Karpas-422 (cell line): ENCODE results near the gene RNU6-1. TPM values are rescaled to one million over a fixed set of nuclear protein-coding genes. Genes with fewer than 3 reads are reported as not detected.

Experiments
- DNase-seq: peaks from one replicate; pipeline ENCODE4 v3.0.0-alpha.2; 2015
- H2AFZ ChIP-seq: fragments of 200-600 bp; sonication (generic); 2 replicates; pipeline ENCODE4 v1.6.1; 2014; ENCODE audit warnings: antibody characterized with exemption, low read length, mixed read lengths
- H3K27ac ChIP-seq: fragments of 200-600 bp; sonication (generic); 2 replicates; pipeline ENCODE4 v1.5.1; 2014; ENCODE audit warnings: mild to moderate bottlenecking, low read length, moderate library complexity
- H3K27me3 ChIP-seq: fragments of 200-600 bp; sonication (generic); 2 replicates; pipeline ENCODE4 v1.6.1; 2014; ENCODE audit warnings: low read length, mixed read lengths
- H3K36me3 ChIP-seq: fragments of 200-600 bp; sonication (generic); 2 replicates; pipeline ENCODE4 v1.6.1; 2014; ENCODE audit warnings: low read length, mixed read lengths; ENCODE audit not compliant: insufficient read depth
- H3K4me1 ChIP-seq: fragments of 200-600 bp; sonication (generic); 2 replicates; pipeline ENCODE4 v1.6.1; 2014; ENCODE audit warnings: mild to moderate bottlenecking, low read length, mixed read lengths
- H3K4me2 ChIP-seq: fragments of 200-600 bp; sonication (generic); 2 replicates; pipeline ENCODE4 v1.6.1; 2014; ENCODE audit warnings: low read length, low read depth, mild to moderate bottlenecking; ENCODE audit not compliant: poor library complexity, severe bottlenecking
- H3K4me3 ChIP-seq: fragments of 200-600 bp; sonication (generic); 2 replicates; pipeline ENCODE4 v1.5.1; 2014; ENCODE audit warnings: mild to moderate bottlenecking, antibody characterized with exemption, low read length, mixed read lengths
- H3K79me2 ChIP-seq: fragments of 200-600 bp; sonication (generic); 2 replicates; pipeline ENCODE4 v1.6.1; 2014; ENCODE audit warnings: mild to moderate bottlenecking, low read length, mixed read lengths
- H3K9ac ChIP-seq: fragments of 200-600 bp; sonication (generic); 2 replicates; pipeline ENCODE4 v1.6.0; 2014; ENCODE audit warnings: low read length
- H3K9me2 ChIP-seq: fragments of 200-600 bp; sonication (generic), shearing (Covaris generic); replicated peaks from 2 replicates; pipeline ENCODE4 v1.6.0; 2014; ENCODE audit warnings: mild to moderate bottlenecking, low read length, moderate library complexity; ENCODE audit not compliant: insufficient read depth
- H3K9me3 ChIP-seq: fragments of 300-700, 200-600 bp; sonication (generic); 2 replicates; pipeline ENCODE4 v1.6.1; 2014; ENCODE audit warnings: low read length, mixed read lengths
- H4K20me1 ChIP-seq: fragments of 200-600 bp; sonication (generic); 2 replicates; pipeline ENCODE4 v1.6.1; 2014; ENCODE audit warnings: mild to moderate bottlenecking, antibody characterized with exemption, low read length, low read depth; ENCODE audit not compliant: insufficient read depth
- total RNA-seq: library from RNA; depleted of rRNA; stranded (reverse); fragments of >200 nt; shearing (Covaris generic); gene quantifications from 2 replicates; pipeline ENCODE4 v1.2.3, GENCODE V29; 2014; ENCODE audit warnings: low replicate concordance

Gene RNU6-1
- total RNA-seq, 1 experiment from 2014 or later, result not detected

- Histone ChIP-seq H4K20me1 (no peaks in the 10 kb centered on the region), H3K9ac (peak overlapping the region; percentile 35; the same call in 1 of the 2 replicates), H3K4me1 (peaks cover 53% of the 10 kb centered on the region), H3K27ac (no peak overlapping the region), H3K36me3 (no peaks in the 10 kb centered on the region), H3K9me3 (no peaks in the 10 kb centered on the region), H2AFZ (no peak overlapping the region), H3K4me3 (peak overlapping the region; percentile 56; the same call in 1 of the 2 replicates), H3K4me2 (peak overlapping the region; percentile 72), H3K79me2 (no peaks in the 10 kb centered on the region), H3K27me3 (no peaks in the 10 kb centered on the region), H3K9me2 (no peaks in the 10 kb centered on the region)
- no peak for DNase-seq
Observed at GRCh38 chr15:67834581-67835296, 5.1 kb downstream of the RNU6-1 start.

- Histone ChIP-seq H2AFZ (no peak overlapping the region), H3K9ac (peak overlapping the region; percentile 23; the same call in 1 of the 2 replicates), H4K20me1 (no peaks in the 10 kb centered on the region), H3K9me2 (no peaks in the 10 kb centered on the region), H3K79me2 (no peaks in the 10 kb centered on the region), H3K27ac (no peak overlapping the region), H3K4me2 (peak overlapping the region; percentile 72), H3K9me3 (no peaks in the 10 kb centered on the region), H3K4me1 (peaks cover 47% of the 10 kb centered on the region), H3K27me3 (no peaks in the 10 kb centered on the region), H3K4me3 (peak overlapping the region; percentile 56), H3K36me3 (no peaks in the 10 kb centered on the region)
- DNase-seq, result peak; percentile 78
Observed at GRCh38 chr15:67833710-67834511, 5.9 kb downstream of the RNU6-1 start.

GRCh38 chr15:67832897-67833709 is 6.7 kb downstream of the RNU6-1 start:
- H3K27me3 ChIP-seq, result no peaks in the 10 kb centered on the region
- no peak overlapping the region for H3K9ac ChIP-seq
- H3K9me2 ChIP-seq, result no peaks in the 10 kb centered on the region
- DNase-seq, result no peak
- no peaks in the 10 kb centered on the region for H3K9me3 ChIP-seq
- H4K20me1 ChIP-seq, result no peaks in the 10 kb centered on the region
- no peak overlapping the region for H3K27ac ChIP-seq
- no peaks in the 10 kb centered on the region for H3K36me3 ChIP-seq
- no peak overlapping the region for H3K4me3 ChIP-seq
- H3K4me1 ChIP-seq, result peaks cover 40% of the 10 kb centered on the region
- H3K4me2 ChIP-seq, result no peak overlapping the region
- no peak overlapping the region for H2AFZ ChIP-seq
- H3K79me2 ChIP-seq, result no peaks in the 10 kb centered on the region

GRCh38 chr15:67832031-67832551 is 7.8 kb downstream of the RNU6-1 start:
- Histone ChIP-seq H4K20me1 (no peaks in the 10 kb centered on the region), H3K9ac (no peak overlapping the region), H3K9me2 (no peaks in the 10 kb centered on the region), H3K27ac (no peak overlapping the region), H3K36me3 (no peaks in the 10 kb centered on the region), H3K4me1 (peaks cover 29% of the 10 kb centered on the region), H3K9me3 (no peaks in the 10 kb centered on the region), H3K4me3 (no peak overlapping the region), H3K4me2 (no peak overlapping the region), H3K79me2 (no peaks in the 10 kb centered on the region), H2AFZ (no peak overlapping the region), H3K27me3 (no peaks in the 10 kb centered on the region)
- peak; percentile 54 for DNase-seq

- Histone ChIP-seq H3K36me3 (no peaks in the 10 kb centered on the region), H3K4me1 (peaks cover 26% of the 10 kb centered on the region), H3K27me3 (no peaks in the 10 kb centered on the region), H3K9me3 (no peaks in the 10 kb centered on the region), H3K79me2 (no peaks in the 10 kb centered on the region), H3K4me2 (no peak overlapping the region), H3K4me3 (no peak overlapping the region), H2AFZ (no peak overlapping the region), H3K9ac (no peak overlapping the region), H4K20me1 (no peaks in the 10 kb centered on the region), H3K27ac (no peak overlapping the region), H3K9me2 (no peaks in the 10 kb centered on the region)
- DNase-seq, result no peak
Observed at GRCh38 chr15:67831363-67831762, 8.5 kb downstream of the RNU6-1 start.

- no peaks in the 10 kb centered on the region for H3K27me3 ChIP-seq
Observed at GRCh38 chr15:67829647-67830504, 10.0 kb downstream of the RNU6-1 start.

GRCh38 chr15:67828969-67829646 is 10.7 kb downstream of the RNU6-1 start:
- no peak overlapping the region for H3K27ac ChIP-seq
- H3K79me2 ChIP-seq, result no peaks in the 10 kb centered on the region
- H3K27me3 ChIP-seq, result no peaks in the 10 kb centered on the region
- H4K20me1 ChIP-seq, result no peaks in the 10 kb centered on the region
- no peak overlapping the region for H3K4me3 ChIP-seq
- H3K9me3 ChIP-seq, result no peaks in the 10 kb centered on the region
- no peaks in the 10 kb centered on the region for H3K9me2 ChIP-seq
- H3K4me2 ChIP-seq, result no peak overlapping the region
- H3K9ac ChIP-seq, result no peak overlapping the region
- no peaks in the 10 kb centered on the region for H3K36me3 ChIP-seq
- peaks cover 6% of the 10 kb centered on the region for H3K4me1 ChIP-seq
- DNase-seq, result no peak
- no peak overlapping the region for H2AFZ ChIP-seq

More at GRCh38 chr15:67829647-67830504, 10.0 kb downstream of the RNU6-1 start:
- Histone ChIP-seq H3K4me1 (peaks cover 12% of the 10 kb centered on the region), H4K20me1 (no peaks in the 10 kb centered on the region), H3K79me2 (no peaks in the 10 kb centered on the region), H2AFZ (no peak overlapping the region), H3K9ac (no peak overlapping the region), H3K27ac (no peak overlapping the region), H3K36me3 (no peaks in the 10 kb centered on the region), H3K9me3 (no peaks in the 10 kb centered on the region), H3K9me2 (no peaks in the 10 kb centered on the region), H3K4me3 (no peak overlapping the region), H3K4me2 (no peak overlapping the region)
- no peak for DNase-seq
